Measurements from ENCODE around the gene PPP1R3E. TPM values are rescaled to one million over a fixed set of nuclear protein-coding genes. Genes with fewer than 3 reads are reported as not detected.
"Not testable (repeated sequence)": the region's sequence is repeated elsewhere in the genome, so short reads cannot be mapped to it uniquely, and the experiment has no call there.

PPP1R3E gene
- total RNA-seq, 6 experiments from 2014 or later, result 4.0 to 11.1 (median 8.1) TPM

- Histone ChIP-seq H3K27me3 (no peaks in the 10 kb centered on the region), H3K9me3 (no peaks in the 10 kb centered on the region), H3K36me3 (peaks cover 0 to 28% (median 13%) of the 10 kb centered on the region in 4 donors), H3K4me3 (no peak overlapping the region), H3K4me1 (peaks cover 0 to 17% (median 4%) of the 10 kb centered on the region in 4 donors), H3K27ac (no peak overlapping the region)
- DNase-seq (no peak), ATAC-seq (no peak)
- 63% methylated on average over 13 of the region's 13 CpGs for WGBS (ENCODE audit: insufficient coverage, low coverage, low lambda C conversion rate, missing lambda C conversion rate)
- TF ChIP-seq POLR2A (IDR thresholded peaks at IDR 0.05), result no peak
- TF ChIP-seq CTCF (IDR thresholded peaks at IDR 0.05), result no peak
- intact Hi-C loops (cut with DNase I), result loop anchor here in 1 of 2 donors (5.0 kb wide), 1 partner anchor 51 kb away; the partner anchor contains the start of gene CMTM5
These were observed 24.1 kb upstream of the PPP1R3E start for GRCh38 chr14:23326491-23327332.

- intact Hi-C loops (cut with DNase I), result loop anchor here in 1 of 2 donors (5.0 kb wide), 1 partner anchor 52 kb away; the partner anchor contains the start of gene CMTM5
- ATAC-seq, result not testable (repeated sequence)
These were observed 23.1 kb upstream of the PPP1R3E start for GRCh38 chr14:23325746-23326145.

GRCh38 chr14:23324993-23325392 is 22.3 kb upstream of the PPP1R3E start:
- intact Hi-C loops (cut with DNase I), result loop anchor here in 1 of 2 donors (5.0 kb wide), 1 partner anchor 52 kb away; the partner anchor contains the start of gene CMTM5
- H3K4me1 ChIP-seq, result peaks cover 0 to 22% (median 4%) of the 10 kb centered on the region in 4 donors
- H3K4me3 ChIP-seq, result no peak overlapping the region
- no peaks in the 10 kb centered on the region for H3K27me3 ChIP-seq
- TF ChIP-seq CTCF (IDR thresholded peaks at IDR 0.05) (no peak), POLR2A (IDR thresholded peaks at IDR 0.05) (no peak)
- H3K27ac ChIP-seq, result no peak overlapping the region
- no peak for DNase-seq
- WGBS (ENCODE audit: insufficient coverage, low coverage, low lambda C conversion rate, missing lambda C conversion rate), result 85% methylated on average over 6 of the region's 7 CpGs
- ATAC-seq, result no peak
- H3K36me3 ChIP-seq, result peaks cover 0 to 28% (median 13%) of the 10 kb centered on the region in 4 donors
- H3K9me3 ChIP-seq, result no peaks in the 10 kb centered on the region

More at GRCh38 chr14:23325746-23326145, 23.1 kb upstream of the PPP1R3E start:
- WGBS (ENCODE audit: insufficient coverage, low coverage, low lambda C conversion rate, missing lambda C conversion rate), result 98% methylated on average over 5 of the region's 5 CpGs
- H3K27me3 ChIP-seq, H3K27ac ChIP-seq, DNase-seq, H3K9me3 ChIP-seq, H3K4me3 ChIP-seq: not testable (repeated sequence)
- peaks cover 0 to 28% (median 13%) of the 10 kb centered on the region in 4 donors for H3K36me3 ChIP-seq
- H3K4me1 ChIP-seq, result peaks cover 0 to 17% (median 4%) of the 10 kb centered on the region in 4 donors

DNA sequence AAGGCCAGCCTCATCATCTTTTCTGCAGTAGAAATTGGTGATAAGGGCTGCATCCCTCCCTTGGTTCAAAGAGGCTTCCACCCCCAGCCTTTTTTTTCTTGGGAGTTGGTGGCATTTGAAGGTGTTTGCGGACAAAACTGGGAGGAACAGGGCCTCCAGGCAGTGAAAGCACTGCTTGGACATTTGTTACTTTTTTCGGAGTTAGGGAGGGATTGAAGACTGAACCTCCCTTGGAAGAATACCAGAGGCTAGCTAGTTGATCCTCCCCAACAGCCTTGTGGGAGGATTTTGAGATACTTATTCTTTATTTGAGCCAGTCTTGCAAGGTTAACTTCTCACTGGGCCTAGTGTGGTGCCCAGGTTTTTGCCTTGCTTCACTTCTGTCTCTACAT is 21.8 kb upstream of the PPP1R3E start:
- TF ChIP-seq POLR2A (IDR thresholded peaks at IDR 0.05), result no peak
- no peak for TF ChIP-seq CTCF (IDR thresholded peaks at IDR 0.05)
- ATAC-seq, result no peak
- Histone ChIP-seq H3K4me3 (no peak overlapping the region), H3K27me3 (no peaks in the 10 kb centered on the region), H3K27ac (no peak overlapping the region), H3K9me3 (no peaks in the 10 kb centered on the region), H3K36me3 (peaks cover 0 to 28% (median 13%) of the 10 kb centered on the region in 4 donors), H3K4me1 (peaks cover 0 to 22% (median 4%) of the 10 kb centered on the region in 4 donors)
- 81% methylated on average over 2 of the region's 2 CpGs for WGBS (ENCODE audit: insufficient coverage, low coverage, low lambda C conversion rate, missing lambda C conversion rate)
- intact Hi-C loops (cut with DNase I), result no loop called here
- no peak for DNase-seq

Measured in right lobe of liver (tissue), 6 donors.